Neural progenitor cell (in vitro differentiated cells): Measurements from ENCODE around the gene CFAP221.

Source experiments
- CTCF ChIP-seq: fragments of 200-600 bp; sonication (generic); IDR thresholded peaks from 2 replicates; pipeline ENCODE4 v1.5.1; 2017; ENCODE audit warnings: antibody characterized with exemption, mild to moderate bottlenecking
- EZH2 ChIP-seq: fragments of 200-600 bp; sonication (generic); IDR thresholded peaks from 2 replicates; pipeline ENCODE4 v1.6.1; 2017; ENCODE audit warnings: antibody characterized with exemption, mild to moderate bottlenecking, moderate library complexity

- no peak for TF ChIP-seq CTCF
- no peak for TF ChIP-seq EZH2
These were observed 48.3 kb upstream of the CFAP221 start for GRCh38 chr2:119495948-119496347.
